DND-41 (cell line): Measurements from ENCODE around the gene RAD18.

Experiments
- ATAC-seq: fragments of 200-7000 bp; cut with Tn5 transposase; 3 replicates; pipeline ENCODE4 v1.9.1; 2021; ENCODE audit warnings: low read depth; ENCODE audit not compliant: insufficient read depth
- DNase-seq: peaks from one replicate; pipeline ENCODE4 v3.0.0-alpha.2; 2020
- H2AFZ ChIP-seq: 2 replicates; pipeline ENCODE4 v1.6.0; 2012; ENCODE audit warnings: low read depth, low read length
- H3K27ac ChIP-seq: 2 replicates; pipeline ENCODE4 v1.5.1; 2012; ENCODE audit warnings: low read length, inconsistent platforms
- H3K27me3 ChIP-seq: fragments of 200-600 bp; sonication (generic); 2 replicates; pipeline ENCODE4 v1.6.0; 2012; ENCODE audit warnings: low read length, mild to moderate bottlenecking, inconsistent platforms; ENCODE audit not compliant: insufficient read depth, poor library complexity
- H3K36me3 ChIP-seq: 2 replicates; pipeline ENCODE4 v1.5.1; 2012; ENCODE audit warnings: low read length, inconsistent platforms; ENCODE audit not compliant: insufficient read depth
- H3K4me1 ChIP-seq: 2 replicates; pipeline ENCODE4 v1.5.1; 2012; ENCODE audit warnings: mild to moderate bottlenecking, low read length; ENCODE audit not compliant: insufficient read depth
- H3K4me2 ChIP-seq: 2 replicates; pipeline ENCODE4 v1.6.0; 2012; ENCODE audit warnings: mild to moderate bottlenecking, moderate library complexity, low read length, inconsistent platforms; ENCODE audit not compliant: insufficient read depth
- H3K4me3 ChIP-seq, 2 experiments: fragments of 200-600 bp in 1 of 2; shearing (Covaris generic) in 1 of 2; 2 replicates each; pipeline ENCODE4 v1.5.1; 2012 to 2016; ENCODE audit warnings: inconsistent platforms in 2 of 2, low read length in 2 of 2, mild to moderate bottlenecking in 2 of 2, low read depth in 1 of 2, moderate library complexity in 1 of 2
- H3K79me2 ChIP-seq: 2 replicates; pipeline ENCODE4 v1.6.0; 2012; ENCODE audit warnings: low read length, inconsistent platforms; ENCODE audit not compliant: insufficient read depth
- H3K9ac ChIP-seq: 2 replicates; pipeline ENCODE4 v1.6.0; 2012; ENCODE audit warnings: low read depth, mild to moderate bottlenecking, inconsistent platforms, low read length, moderate library complexity
- H3K9me3 ChIP-seq: 2 replicates; pipeline ENCODE4 v1.5.1; 2012; ENCODE audit warnings: low read length, moderate library complexity, mild to moderate bottlenecking, inconsistent platforms; ENCODE audit not compliant: insufficient read depth, severe bottlenecking
- H4K20me1 ChIP-seq: 2 replicates; pipeline ENCODE4 v1.6.0; 2012; ENCODE audit warnings: low read length; ENCODE audit not compliant: insufficient read depth
- EZH2 ChIP-seq: IDR thresholded peaks from 3 replicates; pipeline ENCODE4 v1.6.1; 2012; ENCODE audit warnings: borderline replicate concordance, low read depth, mild to moderate bottlenecking, moderate library complexity, low read length, inconsistent platforms; ENCODE audit not compliant: severe bottlenecking
- TF ChIP-seq, protein P1 (sequence below): IDR thresholded peaks from 2 replicates; pipeline ENCODE4 v1.5.1; 2012; ENCODE audit warnings: borderline replicate concordance, low read length, moderate library complexity, mild to moderate bottlenecking; ENCODE audit not compliant: poor library complexity, severe bottlenecking; ENCODE audit errors: extremely low read depth

The RAD18 gene

DNA sequence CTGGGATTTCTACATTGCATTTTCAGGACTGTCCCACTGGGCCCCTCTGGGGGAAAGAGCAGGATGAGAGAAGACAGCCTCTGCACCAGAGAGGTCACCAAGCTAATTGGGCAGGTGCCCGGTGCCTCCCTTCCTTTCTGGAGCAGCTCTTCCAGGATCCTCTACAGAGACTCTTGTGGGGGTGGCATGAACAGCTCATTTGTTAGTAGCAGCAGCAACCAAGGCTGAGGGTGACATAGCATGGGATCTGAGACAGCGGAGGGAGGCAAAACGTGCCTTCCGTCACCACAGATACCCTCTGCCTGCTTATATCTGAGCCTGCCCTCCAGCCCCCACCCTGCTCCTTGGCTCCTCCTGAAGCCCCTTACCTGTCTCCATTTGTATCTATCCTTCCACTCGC, 110.8 kb downstream of the RAD18 start:
- Histone ChIP-seq H3K9ac (no peak overlapping the region), H3K4me1 (no peaks in the 10 kb centered on the region), H3K27me3 (no peaks in the 10 kb centered on the region), H3K4me3 (no peak overlapping the region), H3K4me2 (no peak overlapping the region), H4K20me1 (no peaks in the 10 kb centered on the region), H3K36me3 (peaks cover 15% of the 10 kb centered on the region; the same call in 1 of the 2 replicates), H3K79me2 (no peaks in the 10 kb centered on the region), H3K9me3 (no peaks in the 10 kb centered on the region), H3K27ac (no peak overlapping the region), H2AFZ (no peak overlapping the region)
- TF ChIP-seq, protein P1, sequence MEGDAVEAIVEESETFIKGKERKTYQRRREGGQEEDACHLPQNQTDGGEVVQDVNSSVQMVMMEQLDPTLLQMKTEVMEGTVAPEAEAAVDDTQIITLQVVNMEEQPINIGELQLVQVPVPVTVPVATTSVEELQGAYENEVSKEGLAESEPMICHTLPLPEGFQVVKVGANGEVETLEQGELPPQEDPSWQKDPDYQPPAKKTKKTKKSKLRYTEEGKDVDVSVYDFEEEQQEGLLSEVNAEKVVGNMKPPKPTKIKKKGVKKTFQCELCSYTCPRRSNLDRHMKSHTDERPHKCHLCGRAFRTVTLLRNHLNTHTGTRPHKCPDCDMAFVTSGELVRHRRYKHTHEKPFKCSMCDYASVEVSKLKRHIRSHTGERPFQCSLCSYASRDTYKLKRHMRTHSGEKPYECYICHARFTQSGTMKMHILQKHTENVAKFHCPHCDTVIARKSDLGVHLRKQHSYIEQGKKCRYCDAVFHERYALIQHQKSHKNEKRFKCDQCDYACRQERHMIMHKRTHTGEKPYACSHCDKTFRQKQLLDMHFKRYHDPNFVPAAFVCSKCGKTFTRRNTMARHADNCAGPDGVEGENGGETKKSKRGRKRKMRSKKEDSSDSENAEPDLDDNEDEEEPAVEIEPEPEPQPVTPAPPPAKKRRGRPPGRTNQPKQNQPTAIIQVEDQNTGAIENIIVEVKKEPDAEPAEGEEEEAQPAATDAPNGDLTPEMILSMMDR = no peak
- TF ChIP-seq EZH2 = no peak
- no peak for DNase-seq
- no peak for ATAC-seq

DNA sequence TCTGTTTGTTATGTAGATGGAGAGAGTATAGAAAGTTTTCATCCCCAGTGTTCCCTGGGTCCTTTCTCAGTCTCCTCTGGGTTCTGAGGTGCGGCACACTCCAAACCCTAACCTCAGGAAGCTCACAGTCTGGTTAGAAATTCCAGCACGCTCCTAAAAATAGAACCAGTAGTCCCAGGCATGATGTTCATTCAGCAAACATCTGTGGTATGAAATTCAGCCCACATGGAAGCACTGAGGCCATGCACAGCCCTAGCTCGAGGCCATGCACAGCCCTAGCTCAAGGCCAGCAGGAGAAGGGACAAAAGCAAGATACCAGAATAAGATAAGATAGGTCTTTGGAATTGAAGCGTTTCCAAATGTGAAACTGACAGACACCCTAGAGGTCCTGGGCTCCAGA, 111.6 kb downstream of the RAD18 start:
- DNase-seq (no peak), ATAC-seq (no peak)
- H3K9me3 ChIP-seq = no peaks in the 10 kb centered on the region
- no peak overlapping the region for H3K4me2 ChIP-seq
- H3K36me3 ChIP-seq = peaks cover 11% of the 10 kb centered on the region; the same call in 1 of the 2 replicates
- no peak overlapping the region for H2AFZ ChIP-seq
- H3K79me2 ChIP-seq = no peaks in the 10 kb centered on the region
- no peaks in the 10 kb centered on the region for H3K27me3 ChIP-seq
- H3K4me3 ChIP-seq = no peak overlapping the region
- H3K27ac ChIP-seq = no peak overlapping the region
- TF ChIP-seq, protein P1 = no peak
- TF ChIP-seq EZH2 = no peak
- H3K4me1 ChIP-seq = no peaks in the 10 kb centered on the region
- no peaks in the 10 kb centered on the region for H4K20me1 ChIP-seq
- H3K9ac ChIP-seq = no peak overlapping the region

DNA sequence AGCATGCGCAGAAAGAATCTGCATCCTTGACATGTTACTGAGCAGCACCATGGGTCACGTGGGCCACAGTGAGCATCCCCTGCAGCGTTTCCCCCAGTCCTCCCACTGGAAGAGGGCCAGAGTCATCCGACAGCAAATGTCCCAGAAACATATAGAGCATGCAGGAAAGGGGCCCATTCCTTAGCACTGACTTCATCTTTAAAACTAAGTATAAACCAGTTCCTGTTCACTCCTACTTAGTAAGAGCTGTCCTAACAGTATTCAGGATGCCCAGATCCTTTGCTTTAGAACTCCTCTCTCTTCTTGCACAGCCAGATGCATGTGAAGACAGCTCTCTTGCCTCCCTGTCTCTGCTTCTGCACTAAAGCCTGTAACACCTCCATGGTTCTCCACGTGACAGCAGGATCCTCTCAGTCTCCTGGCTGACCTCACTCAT, 114.6 kb downstream of the RAD18 start:
- H3K4me1 ChIP-seq = no peaks in the 10 kb centered on the region
- H3K4me3 ChIP-seq = no peak overlapping the region
- no peaks in the 10 kb centered on the region for H3K9me3 ChIP-seq
- no peaks in the 10 kb centered on the region for H4K20me1 ChIP-seq
- no peak overlapping the region for H3K27ac ChIP-seq
- H3K4me2 ChIP-seq = no peak overlapping the region
- H2AFZ ChIP-seq = no peak overlapping the region
- no peak overlapping the region for H3K9ac ChIP-seq
- no peaks in the 10 kb centered on the region for H3K27me3 ChIP-seq
- ATAC-seq (no peak), DNase-seq (no peak)
- H3K36me3 ChIP-seq = 0 out of 2 replicates have a peak, but pooled peaks cover 4% of the 10 kb centered on the region
- H3K79me2 ChIP-seq = no peaks in the 10 kb centered on the region
- TF ChIP-seq, protein P1 = no peak
- TF ChIP-seq EZH2 = no peak

DNA sequence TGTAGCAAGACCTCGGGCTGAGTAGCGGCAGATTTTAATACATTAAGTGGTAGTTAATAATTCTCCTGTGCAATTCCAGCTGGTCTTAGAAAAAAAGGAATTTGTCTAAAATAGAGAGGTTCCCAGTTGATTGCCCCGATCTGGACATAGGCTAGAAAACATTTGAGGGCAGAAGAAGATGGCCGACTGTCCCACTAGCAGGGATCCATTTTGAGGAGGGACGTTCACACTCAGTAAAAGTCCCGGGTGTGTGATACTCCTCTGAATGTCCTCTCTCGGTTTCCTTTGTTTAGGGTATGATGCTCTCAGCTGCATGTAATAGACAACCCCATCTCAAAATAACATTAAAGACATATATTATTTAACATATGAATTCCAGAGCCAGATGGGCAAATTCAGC, 116.0 kb downstream of the RAD18 start:
- Histone ChIP-seq H3K79me2 (no peaks in the 10 kb centered on the region), H3K27ac (no peak overlapping the region), H3K36me3 (0 out of 2 replicates have a peak, but pooled peaks cover 4% of the 10 kb centered on the region), H4K20me1 (no peaks in the 10 kb centered on the region), H2AFZ (no peak overlapping the region), H3K4me3 (no peak overlapping the region), H3K9me3 (no peaks in the 10 kb centered on the region), H3K4me2 (no peak overlapping the region), H3K9ac (no peak overlapping the region), H3K27me3 (no peaks in the 10 kb centered on the region), H3K4me1 (no peaks in the 10 kb centered on the region)
- ATAC-seq = no peak
- no peak for DNase-seq
- TF ChIP-seq EZH2 = no peak
- TF ChIP-seq, protein P1 = no peak
